ENCODE measurements around the gene FAM20C.

FAM20C gene

DNA sequence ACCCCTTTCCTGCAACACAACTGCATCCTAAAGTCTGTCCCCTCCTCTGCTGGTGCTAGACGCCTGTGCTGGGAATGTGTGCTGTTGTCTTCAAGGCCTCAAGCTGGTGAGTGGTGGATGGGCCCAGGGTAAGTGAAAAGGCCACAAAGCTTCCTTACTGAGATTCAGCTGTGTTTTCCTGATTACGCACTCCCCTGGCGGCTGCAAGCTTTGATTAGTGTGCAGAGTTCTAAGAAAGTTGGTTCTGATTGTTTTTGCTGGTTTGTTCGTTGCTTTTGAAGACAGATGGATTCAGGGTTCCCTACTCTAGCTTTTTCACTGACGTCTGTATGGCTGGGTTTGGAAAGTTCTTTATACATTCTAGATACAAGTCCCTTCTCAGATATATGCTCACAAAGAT lies 85.7 kb downstream of the FAM20C start:
- DNase-seq, result no peak

DNA sequence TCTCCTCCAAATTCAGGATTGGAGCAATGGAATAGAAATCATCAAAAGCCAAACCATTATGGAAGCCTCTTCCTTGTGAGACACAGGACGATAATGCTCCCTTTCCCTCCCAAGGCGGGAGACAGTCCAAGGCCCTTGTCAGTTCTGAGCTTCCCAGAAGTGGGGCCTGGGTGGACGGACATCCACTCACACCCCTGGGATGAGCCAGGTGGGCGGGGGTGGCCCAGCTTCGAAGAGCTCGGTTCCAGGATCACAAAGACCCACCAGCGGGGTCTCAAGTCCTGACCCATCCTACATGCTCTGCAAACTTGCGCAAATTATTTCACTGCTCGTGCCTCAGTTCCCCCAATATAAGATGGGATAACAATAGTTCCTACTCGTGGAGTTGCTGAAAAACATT lies 87.5 kb downstream of the FAM20C start:
- DNase-seq, result no peak

DNA sequence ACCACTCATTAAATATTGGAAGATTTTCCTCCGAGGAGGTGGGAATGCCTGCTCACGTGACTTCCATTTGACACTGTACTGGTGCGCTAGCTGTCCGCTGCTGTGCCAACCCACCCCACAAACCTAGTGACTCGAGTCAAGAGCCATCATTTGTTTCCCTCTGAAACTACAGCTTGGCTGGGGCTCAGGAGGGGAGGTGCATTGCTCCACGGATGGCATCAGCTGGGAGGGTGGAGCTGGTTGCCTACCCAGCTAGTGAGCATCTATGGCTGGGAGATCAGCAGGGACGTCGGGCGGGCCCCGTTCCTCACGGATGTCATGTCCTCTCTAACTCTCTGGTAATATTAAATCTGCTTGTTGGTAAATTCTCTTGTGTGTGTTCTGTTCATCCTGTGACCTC lies 88.1 kb downstream of the FAM20C start:
- DNase-seq, result no peak

DNA sequence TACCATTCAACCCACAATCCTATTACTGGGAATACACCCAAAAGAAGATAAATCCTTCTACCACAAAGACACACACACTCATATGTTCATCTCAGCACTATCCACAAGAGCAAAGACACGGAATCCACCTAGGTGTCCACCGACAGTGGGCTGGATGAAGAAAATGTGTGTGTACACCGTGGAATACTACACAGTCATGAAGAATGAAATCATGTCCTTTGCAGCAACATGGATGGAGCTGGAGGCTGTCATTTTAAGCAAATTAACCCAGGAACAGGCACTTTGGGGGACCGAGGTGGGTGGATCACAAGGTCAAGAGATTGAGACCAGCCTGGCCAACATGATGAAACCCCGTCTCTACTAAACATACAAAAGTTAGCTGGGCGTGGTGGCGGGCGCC lies 89.3 kb downstream of the FAM20C start:
- DNase-seq, result no peak

DNA sequence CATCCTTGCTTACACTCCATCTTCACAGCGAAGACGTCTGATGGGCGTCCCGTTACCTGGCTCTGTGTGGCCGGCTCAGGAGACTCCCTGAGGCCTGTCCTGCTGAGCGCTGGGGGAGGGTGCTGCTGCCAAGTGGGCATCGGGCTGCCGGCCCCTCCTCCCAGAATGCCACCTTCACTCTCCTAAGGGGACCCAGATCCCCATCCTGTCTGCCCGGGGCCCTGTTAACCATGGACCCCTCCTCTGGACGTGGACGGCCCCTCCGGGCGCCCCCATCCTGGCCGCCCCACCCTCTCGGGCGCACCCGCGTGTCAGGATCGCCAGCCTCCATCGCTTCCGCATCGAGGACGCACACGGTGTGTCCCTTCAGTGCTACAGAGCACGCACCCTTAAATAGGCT lies 90.2 kb downstream of the FAM20C start:
- DNase-seq, result no peak

DNA sequence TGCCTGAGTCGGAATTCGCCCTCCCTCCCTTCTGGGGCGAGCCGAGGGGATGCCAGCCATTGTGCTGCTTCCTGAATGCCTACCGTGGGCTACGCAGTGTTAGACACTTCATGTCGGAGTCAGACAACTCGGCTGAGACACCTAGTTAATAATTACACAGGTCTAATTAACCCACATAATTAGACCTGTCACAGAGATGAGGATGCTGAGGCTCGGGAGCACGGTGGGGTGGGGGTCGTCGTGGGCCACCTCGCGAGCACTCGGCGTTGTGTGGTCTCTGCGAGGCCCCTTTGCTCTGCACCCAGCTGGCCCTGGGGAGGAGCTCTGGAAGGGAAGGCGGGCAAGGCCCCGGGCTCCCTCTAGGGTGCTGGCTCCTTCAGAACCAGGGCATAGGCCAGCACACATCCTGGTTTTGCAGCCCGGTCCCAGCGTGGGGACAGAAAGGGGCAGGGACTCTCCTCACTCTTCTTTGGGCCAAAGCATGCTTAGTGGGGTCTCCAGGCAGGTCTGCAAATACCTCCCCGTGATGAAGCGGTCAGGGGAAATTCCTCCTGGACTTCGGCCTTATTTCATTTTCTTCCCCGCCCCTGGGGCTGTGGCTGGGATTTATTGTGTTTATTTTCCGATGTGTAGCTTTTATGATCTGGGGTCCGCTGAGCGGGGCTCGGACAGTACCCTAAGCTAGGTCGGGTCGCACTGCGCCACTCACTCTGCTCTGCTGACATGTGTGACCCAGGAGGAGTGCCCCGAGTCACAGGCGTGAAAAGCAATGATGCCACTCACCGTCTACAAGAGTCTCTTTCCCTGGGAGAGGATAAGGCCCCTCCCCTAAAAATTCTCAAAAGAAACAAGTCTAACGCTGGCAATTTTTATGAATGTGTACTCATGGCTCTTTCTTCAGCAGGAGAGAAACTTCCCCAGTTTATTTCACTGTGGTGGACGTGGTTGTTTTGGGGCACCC lies 92.7 kb downstream of the FAM20C start:
- DNase-seq, result no peak

DNA sequence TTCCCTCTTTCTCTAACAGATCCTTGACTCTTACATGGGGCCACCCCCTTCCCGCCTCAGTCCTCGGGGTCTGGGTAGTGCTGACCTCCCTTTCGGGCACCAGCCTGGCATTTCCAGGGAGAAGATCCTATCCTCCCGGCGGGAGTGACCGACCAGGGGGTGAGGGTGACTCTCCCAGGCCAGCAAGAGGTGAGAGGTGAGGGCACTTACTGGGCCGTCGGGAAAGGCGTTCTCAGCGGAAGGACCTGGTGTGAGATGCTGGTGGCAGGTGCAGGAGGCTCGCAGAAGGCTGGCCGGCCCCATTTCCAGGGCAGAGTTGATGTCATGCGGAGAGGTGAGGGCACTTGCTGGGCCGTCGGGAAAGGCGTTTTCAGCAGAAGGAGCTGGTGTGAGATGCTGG lies 93.4 kb downstream of the FAM20C start:
- DNase-seq, result no peak

DNA sequence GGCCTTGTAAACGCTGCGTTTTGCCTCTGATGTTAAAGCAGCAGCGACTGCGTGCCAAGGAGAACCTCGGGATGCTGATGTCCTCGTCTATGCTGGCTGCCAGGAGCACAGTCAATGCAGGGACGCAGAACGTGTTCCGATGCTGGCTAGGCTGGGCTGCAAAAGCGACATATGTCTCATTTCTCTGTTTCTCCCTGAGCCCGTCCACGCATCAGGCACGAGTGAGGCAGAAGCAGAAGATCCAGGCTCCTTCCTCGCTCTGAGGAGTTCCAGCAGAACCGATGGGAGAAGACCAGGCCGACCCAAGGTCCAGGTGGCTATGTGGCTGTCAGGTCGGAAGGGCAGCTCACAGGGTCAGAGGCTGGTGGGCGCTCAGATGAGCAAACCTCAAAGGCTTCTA lies 93.9 kb downstream of the FAM20C start:
- no peak for DNase-seq

DNA sequence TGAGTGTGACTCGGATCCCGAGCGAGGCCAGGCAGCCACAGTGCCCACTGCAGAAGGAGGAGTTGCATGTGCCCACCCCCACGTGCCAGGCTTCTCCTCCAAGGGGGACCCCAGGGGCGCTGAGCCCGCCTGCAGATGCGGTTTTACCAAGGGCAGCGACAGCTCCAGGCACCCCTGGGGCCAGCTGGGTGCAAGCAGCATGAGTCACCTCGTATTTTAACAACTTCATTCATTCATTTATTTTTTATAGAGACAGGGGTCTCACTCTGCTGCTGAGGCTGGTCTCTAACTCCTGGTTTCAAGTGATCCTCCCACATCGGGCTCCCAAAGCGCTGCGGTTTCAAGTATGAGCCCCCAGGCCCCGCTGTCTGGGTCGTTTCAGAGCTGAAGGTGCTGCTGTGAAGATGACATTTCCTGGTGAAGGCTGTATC lies 96.3 kb downstream of the FAM20C start:
- DNase-seq, result no peak

DNA sequence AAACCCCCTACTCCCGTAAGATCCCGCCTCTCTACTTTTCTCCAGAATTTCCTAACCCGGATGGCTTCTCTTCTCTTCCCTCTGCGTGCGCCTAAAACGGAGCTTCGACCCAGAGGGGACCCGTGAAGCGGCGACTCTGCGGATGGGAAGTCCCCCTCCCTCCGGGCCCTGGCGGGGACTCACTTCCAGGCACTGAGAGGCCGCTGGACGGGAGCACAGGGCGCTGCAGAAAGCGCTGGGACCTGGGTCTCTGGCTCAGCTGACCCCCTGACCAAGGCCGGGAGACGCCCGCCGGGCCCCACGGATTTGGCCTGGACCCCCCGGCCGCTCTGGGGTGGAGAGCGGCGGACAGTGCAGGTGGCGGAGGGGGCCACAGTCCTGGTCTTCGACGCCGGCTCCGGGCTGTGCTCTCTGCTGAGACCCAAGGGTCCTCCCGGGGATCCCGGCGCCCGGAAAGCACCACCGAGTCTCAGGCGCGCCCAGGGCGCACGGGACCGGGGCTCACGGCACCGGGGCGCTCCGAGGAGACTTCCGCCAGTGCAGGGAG lies 96.9 kb downstream of the FAM20C start:
- DNase-seq, result no peak

DNA sequence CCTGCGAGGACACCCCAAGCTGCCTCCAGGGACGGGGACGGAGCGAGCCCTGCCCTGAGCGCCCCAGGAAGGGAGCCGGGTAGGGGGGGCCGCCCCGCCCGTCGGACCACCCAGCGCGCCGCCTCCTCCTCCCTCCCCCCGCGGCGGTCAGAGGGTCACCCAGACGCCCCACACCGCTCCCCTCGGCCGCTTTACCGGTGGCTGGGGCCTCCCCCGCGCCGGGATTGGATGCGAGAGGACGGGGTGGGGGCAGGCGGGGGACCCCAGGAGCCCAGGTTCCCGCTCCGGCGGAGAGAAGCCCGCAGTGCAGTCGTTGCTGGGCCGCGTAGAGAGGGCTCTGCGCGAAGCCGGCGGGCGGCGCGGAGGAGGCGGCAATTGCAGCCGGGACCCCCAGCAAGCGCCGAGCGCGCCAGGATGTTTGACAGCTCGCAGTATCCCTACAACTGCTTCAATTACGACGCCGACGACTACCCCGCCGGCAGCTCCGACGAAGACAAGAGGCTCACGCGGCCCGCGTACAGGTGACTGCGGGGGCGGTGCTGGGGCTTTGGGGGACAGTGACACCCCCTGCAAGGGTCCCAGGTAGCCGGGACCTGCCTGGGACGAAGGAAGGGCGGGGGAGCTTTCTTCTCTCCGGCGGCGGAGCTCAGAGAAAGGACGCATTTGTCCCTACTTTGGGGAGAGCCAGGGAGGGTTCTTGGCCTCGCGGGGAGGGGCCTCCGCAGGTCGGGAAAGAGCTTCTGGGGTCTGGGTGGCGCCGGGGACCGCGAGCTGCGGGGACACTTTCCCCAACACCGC lies 97.6 kb downstream of the FAM20C start, which contains the start of gene FOXL3:
TSS of gene FOXL3 (plus strand) at position 415 of the 798 bp plus-strand sequence. CDS start at position 415, 0 bp downstream.
- DNase-seq, result no peak

DNA sequence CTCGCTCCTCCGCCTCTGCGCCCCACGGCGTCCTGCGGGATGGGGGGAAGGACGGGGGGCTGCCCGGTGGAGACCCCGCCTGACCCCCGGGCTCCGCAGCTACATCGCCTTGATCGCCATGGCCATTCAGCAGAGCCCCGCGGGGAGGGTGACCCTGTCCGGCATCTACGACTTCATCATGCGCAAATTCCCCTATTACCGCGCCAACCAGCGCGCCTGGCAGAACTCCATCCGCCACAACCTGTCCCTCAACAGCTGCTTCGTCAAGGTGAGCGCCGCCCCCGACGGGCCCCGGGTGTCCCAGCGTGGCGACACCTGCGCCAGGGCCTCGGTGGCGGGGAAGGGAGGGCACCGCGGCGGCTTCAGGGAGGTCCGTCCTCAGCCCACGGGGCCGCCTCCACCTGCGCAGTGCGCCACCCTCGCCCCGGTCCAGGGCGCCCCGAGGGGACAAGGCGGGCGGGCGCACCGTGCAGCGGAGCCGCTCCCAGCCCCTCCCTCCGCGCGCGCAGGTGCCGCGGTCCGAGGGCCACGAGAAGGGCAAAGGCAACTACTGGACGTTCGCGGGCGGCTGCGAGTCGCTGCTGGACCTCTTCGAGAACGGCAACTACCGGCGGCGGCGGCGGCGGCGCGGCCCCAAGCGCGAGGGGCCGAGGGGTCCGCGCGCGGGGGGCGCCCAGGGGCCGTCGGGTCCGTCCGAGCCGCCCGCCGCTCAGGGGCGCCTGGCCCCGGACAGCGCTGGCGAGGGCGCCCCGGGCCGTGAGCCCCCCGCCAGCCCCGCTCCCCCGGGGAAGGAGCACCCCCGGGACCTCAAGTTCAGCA lies 98.4 kb downstream of the FAM20C start:
- DNase-seq, result no peak

DNA sequence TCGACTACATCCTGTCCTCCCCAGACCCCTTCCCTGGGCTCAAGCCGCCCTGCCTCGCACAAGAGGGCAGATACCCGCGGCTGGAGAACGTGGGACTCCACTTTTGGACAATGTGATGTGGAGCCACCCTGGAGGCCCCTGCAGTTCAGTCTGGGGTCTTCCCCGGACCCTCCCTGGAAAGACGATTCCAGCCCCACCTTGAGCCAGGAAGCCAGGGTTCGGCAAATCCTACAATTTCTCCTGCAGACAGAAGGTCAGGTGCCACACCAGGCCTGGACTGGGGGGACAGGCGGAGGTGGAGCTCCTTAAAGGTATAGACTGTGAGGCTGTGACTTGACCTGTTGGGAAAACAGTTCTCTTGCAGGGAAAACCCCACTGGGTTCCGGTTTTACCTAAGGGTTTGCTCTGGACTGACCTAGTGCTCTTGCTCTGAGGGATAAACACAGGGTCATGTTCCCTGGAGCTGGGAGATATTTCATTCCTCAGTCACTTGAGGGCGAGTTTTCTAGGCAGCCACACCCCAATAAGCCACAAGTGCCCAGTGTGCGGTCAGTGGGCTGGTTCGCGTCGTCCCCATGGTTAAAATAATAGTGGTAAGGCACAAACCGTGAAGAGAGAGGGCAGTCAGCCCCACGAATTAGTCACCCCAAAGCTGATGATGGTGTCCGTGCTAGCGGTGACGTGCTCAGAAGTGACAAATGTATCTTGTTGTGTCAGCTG lies 99.2 kb downstream of the FAM20C start:
- DNase-seq, result no peak

DNA sequence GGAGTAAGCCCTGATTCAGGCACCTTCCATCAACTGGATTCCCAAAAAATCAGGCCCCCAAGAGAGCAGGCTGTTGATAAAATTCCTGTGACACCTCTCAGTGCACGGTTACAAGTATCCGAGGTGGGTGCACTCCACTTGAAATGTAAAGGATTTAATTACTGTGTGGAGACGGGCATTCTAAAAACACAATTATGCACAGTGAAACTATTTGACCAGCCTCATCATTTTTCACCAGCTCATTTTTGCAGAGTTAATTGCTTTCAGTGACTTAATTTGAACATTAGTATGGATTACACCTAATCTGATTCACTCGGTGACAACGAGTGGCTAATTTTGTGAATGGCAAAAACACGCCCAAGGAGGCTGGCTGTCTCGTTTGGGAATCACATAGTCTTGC lies 99.9 kb downstream of the FAM20C start:
- no peak for DNase-seq

DNA sequence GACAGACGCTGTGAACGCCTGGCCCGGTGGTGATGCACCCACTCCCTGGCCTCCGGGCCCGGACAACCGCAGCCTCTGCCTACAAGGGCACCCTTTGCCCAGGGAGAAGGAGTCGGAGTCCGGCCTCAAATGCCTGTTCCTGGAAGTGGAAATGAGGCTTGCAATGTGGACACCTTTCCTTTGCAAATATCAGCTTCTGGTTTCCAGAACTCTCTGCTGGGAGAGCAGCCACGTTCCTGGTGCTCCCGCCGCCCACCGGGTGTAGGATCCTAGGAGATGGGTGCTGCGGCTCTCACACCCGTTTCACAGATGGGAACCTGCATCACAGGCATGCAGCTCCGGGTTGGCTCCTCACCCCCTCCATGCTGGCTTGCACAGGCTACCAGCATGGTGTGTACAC lies 100.5 kb downstream of the FAM20C start:
- no peak for DNase-seq

DNA sequence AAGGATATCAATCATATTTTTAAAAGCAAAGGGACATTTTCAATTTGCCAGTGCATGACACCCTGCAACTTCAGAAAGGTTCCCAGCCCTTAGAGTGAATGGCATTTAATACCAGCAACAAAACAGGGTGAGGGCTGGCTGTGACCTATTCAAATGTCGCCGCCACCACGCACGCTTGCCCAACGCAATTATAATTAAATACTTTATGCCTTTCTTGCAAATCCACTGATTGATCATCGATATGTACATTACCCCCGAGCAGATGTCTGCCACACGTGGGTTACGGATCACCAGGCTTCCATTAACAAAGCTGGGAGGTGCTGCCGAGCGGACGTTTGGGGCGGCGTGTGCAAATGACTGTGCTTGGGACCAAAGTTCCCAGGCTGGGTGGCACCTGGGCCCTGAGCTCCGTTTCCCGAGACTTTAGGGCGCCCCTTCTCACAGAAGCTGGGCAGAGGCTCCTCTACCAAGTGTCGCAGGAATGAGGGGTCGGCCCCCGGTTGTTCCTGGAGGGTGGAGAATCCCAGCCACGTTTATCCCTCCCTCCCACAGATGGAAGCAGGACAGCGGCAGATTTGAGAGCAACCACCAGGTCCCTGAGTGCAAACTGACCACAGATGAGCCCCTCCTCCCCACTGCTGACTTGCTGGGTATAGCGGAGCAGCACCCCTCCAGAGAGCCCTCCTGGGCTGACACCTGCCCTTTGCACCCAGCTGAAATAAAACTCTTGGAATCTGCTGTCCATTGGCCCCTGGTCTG lies 101.5 kb downstream of the FAM20C start:
- no peak for DNase-seq

DNA sequence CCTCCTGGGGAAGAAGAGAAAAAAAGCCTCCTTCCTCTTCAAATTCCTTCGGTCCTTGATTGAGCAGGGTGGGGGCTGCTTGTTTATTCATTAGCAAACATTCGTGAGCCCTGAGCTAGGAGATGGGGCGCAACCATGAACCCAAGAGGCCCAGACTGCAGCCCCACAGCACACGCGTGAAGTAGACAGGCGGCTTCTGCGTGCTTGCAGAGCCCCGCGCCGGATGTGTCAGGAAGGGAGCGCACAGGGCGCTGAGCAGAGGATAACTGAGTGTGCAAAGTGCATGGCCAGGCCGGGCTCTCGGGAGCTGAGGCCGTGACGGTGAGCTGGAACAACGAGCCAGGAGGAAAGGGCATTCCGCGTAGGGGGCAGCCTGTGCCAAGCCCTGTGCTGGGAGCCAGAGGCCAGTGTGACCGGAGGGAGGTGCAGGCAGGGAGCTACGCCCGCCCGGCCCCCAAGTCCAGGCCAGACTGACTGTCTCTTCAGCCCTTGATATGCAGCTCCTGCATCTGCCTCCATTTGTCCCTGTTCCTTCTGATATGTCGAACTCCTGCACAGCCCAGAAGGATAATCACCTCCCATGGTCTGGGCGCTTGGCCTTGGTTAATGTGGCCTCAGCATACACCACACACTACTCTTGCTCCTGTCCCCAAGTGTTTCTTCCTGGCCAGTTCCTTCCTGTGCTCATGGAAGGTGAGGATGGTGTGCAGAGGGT lies 102.2 kb downstream of the FAM20C start:
- DNase-seq, result no peak

DNA sequence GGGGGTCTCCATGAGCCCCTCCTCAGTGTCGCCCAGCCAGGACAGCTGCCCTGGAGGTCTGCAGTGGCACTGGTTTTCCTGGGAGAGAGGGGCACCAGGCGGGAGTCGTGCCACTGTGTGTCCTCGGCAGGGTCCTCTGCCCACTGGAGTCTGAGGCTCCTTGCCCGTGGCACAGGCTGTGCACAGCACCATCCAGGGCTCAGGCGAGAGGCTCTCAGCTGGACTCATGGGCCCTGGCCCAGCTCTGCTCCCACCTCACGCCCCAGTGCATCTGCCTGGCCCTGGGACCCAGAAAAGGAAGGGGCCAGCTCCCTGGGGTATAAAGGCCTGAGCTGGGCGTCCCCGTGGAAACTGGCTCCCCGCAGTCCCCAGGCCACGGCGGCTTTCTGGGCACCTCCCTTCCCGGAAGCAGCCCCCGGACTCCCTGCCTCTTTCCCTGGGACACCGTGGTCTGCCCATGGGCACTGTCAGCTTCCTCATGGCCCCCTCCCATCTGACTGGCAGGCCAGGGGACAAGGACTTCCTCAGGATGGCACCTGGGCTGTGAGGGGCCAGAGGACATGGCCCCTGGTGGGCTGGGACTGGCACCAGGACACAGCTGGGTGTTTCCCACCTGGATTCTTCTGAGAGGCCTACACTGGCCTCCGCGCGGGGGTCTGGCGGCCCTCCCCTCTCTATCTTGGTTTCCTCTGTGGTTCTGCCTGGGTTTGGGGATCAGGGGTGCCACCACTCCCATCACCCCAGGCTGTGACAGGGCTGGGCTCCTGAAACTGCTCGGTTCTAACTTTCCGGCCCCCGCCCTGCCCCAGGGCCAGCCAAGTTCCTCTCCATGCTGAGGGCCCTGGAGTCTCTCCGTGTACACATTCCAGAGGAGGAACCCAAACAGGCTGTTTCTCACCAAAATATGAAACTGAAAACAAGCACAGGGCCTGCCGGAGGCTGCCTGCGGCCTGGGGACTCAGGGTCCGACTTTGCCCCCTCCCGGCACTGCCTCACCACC lies 103.1 kb downstream of the FAM20C start:
- DNase-seq, result no peak

DNA sequence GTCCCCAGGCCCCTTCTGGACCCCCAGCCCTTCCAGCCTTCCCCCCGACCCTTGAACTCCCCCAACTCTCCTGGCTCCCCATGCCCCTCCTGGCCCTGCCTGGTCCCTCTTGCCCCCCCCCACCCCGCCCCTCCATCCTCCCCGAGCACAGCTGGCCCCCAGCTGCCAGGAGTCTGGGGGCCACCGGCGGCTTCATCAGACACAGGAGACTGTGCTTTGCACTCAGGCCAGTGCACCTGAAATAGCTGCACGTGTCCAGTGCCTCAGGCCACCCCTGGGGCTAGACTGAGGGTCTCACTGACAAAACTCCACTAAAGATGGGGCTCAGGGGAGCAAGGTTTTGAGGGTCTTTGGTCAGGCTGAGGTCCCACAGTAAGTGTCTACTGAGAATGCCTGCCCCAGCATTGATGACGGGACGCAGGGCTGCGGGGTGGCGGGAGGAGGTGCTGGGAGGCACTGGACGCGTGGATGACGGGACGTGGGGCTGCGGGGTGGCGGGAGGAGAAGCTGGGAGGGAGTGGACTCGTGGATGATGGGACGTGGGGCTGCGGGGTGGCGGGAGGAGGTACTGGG lies 104.1 kb downstream of the FAM20C start:
- DNase-seq, result no peak

Measured in islet precursor cell (in vitro differentiated cells).